Activated CD4-positive, alpha-beta T cell treated with anti-CD3 and anti-CD28 coated beads, Interleukin-2, amount 50 U/mL, for 48 hours (primary cell): ENCODE data around the gene TAF4.
"Not testable (repeated sequence)": the region's sequence is repeated elsewhere in the genome, so short reads cannot be mapped to it uniquely, and the experiment has no call there.

Experiments used
- DNase-seq, 2 experiments: peaks; one replicate each; pipeline ENCODE4 v3.0.0-alpha.2; 2020

TAF4 gene

DNA sequence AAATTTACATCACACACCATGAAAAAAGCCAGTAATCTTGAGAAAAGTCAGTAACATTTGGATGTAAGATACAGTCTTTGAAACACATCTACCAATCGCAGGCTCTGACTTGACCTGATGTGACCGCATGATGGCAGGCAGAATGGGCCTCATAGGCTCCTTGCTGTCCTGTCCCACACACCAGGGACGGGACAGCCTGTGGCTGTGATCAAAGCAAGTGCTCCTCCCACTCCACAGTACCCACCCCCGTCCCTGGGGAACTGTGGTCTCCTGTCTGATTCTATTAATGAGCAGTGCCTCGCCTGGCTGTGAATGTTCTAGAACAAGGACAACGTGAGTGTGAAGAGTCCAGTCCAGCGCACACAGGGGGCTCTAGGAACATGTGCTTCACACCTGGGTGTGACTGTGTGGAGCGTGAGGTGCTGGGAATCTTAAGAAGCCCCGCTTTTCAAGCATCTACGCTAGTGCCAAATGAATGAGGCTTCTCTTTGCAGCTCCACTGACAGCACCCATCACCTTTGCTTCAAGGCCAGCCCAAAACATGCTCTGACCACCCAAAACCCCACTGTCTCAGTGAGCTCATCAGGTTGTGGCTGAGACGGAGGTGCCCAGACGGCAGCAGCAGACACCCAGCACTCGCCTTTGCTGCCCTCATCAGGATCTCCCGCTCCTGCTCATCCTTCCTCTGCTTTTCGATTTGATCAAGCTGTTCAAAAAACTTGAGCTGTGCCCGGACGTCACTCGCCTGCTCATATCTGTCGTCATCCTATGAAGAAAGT, 67.1 kb downstream of the TAF4 start:
- no peak for DNase-seq

DNA sequence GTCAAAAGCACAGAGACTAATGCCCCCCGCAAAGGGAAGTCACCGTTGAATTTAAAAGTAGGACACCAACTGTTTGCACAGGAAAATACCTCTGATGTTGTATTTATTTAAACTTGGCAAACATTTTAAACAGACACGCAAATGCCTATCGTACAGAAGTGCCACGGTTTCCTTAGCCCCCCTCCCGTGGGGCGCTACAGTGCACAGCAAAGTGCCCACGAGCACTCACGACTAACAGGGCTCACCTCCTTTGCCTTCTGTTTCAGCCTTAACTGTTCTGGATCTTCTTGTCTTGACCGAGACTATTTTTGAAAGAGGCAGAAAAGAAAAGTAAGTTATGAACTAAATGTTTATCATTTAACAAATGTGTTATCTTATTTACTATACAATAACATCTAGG, 67.8 kb downstream of the TAF4 start:
- no peak for DNase-seq

DNA sequence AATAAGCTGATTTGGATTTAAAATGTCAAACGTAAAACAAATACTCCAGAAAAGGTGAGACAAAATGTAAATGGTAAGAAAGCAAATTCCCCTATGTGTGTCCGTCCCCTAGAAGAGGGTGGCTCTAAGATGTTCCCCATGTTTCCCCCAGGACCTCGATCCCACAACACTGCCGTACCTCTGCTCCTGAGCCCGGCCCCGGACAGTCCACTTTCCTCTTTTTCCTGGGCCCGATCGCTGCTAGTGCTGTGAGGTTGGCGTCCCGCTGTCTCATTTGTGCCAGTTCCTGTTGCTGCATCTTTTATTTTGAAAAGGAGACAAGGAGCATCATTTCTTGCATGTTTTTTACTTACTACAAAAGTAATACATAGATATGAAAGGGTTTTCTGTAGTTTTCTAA, 68.3 kb downstream of the TAF4 start:
- DNase-seq, result no peak

DNA sequence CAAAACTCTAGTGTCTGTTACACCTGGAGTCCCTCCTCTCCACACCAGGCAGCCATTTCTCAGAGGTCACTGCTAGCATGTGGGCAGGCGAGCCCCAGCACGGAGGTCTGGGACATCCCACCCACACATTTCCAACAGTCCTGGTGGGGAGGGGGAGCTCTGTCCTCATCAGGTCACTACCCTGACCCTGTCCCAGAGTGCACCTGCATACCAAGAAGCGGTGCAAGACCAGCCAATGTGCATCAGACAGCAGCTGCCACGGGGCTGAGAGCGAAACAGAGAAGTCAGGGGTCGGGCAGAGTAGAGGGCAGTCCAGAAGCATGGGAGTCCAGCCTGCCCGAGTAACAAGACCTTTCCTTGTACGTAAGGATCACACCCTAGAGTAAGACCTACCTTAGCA, 71.1 kb downstream of the TAF4 start:
- no peak for DNase-seq

DNA sequence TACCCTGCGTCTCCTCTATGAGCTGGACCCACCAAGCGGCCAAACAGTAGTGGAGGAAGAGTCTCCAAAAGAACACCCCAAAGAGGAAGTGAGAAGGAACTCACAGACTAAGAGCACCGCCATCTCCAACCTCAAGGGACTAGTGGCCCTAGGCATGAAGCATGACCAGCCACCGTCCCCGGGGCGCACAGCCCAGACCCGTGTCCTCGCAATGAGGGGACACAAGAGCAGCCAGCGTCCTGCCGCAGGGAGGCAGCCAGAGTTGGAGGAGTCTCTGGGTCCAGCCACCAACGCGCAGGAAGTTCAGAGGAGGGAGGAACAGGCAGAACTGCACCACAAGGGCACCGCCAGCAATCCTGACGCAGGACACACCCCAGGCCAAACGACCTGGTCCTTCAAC, 72.6 kb downstream of the TAF4 start:
- DNase-seq, result no peak

DNA sequence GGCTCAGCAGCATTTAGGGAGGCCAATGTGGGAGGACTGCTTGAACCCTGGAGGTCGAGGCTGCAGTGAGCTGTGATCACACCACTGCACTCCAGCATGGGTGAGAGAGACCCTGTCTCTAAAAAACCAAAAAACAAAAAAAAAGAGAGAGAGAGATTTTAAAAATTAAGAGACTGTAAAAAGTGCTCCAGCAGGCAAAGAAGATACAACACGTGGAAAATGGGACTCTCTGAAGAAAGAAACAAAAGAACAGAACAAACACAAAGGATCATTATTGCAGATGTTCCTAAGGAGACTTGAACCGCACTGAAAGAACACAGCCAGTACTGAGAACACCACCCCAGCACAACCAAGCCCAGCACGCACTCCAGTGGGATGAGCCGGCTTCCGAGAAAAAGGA, 74.2 kb downstream of the TAF4 start:
- no peak for DNase-seq

DNA sequence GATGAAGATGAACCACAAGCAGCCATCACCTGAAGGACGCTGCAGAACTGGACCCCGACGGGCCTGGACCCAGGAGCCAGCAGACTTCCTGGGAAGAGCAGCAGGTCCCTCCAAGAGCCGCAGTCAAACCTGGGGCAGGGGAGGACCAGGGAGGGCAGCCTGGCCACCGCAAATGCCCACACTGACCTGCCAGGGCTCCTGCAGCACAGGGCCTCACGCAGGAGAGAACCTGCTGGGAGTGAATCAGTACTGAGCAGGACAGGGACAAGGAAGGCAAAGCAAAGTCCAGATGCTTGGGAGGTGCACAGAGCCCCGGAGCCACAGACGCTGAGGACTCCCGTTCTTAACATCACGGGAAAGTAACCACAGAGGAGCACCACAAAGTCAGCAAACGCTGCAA, 75.2 kb downstream of the TAF4 start:
- no peak for DNase-seq

DNA sequence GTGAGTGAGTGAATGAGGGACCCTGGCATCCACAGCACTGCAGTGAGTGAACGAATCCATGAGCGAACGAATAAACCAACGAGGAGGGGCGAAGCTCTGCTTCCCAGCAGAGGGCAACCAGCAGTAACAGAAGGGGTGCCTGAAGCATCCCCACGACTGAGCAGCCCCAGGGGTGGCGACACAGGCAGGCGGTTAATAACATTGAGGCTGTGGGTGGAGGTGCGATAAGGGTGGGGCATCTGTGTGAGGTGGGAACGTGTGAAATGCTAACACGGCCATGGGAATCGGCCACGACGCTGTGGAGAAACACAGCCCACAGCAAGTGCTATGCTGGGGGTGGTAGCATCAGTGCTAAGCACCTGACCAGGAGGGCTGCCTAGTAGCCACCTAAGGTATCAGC, 75.9 kb downstream of the TAF4 start:
- no peak for DNase-seq

DNA sequence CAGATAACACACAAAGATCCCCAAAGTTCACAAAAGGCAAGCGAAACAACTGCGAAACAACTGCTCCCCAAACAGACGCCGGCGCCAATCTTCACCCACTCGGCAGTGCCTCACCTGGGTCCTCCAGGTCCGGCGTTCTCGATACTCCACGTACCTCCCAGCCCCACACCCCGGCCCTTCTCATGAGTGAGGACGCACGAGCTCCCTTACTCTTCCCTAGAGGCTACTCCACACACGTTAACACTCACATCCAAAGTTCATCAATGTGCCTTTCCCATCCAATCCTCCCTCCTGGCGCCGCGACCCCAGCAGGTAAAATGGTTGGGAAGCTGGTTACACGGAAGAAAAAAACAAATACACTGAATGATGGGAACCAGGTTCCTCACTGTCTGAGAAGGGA, 77.0 kb downstream of the TAF4 start:
- no peak for DNase-seq

DNA sequence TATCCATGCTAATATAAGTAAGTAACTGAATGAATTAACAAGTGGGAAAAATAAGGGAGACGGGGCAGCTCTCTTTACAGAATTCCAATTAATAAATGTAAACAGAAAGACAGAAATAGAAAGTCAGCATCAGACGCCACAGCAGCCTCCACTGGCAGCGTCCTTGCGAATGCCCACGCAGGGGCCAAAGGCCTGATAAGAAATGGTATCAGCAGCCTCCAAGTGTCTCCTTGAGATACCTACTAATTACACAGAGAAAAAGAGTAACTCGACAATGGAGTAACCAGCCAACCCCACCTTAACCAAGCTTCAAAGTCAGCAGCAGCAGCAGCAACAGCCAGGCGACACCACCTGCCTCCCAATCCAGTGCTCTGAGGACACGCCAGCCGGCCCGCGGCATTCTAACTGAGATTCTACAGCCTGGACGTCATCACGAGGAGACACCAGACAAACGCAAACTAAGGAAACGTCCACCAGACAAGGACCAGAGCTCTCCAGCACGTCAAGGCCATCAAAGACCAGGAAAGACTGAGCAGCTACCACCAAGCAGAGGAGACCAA, 78.8 kb downstream of the TAF4 start:
- DNase-seq, result no peak

DNA sequence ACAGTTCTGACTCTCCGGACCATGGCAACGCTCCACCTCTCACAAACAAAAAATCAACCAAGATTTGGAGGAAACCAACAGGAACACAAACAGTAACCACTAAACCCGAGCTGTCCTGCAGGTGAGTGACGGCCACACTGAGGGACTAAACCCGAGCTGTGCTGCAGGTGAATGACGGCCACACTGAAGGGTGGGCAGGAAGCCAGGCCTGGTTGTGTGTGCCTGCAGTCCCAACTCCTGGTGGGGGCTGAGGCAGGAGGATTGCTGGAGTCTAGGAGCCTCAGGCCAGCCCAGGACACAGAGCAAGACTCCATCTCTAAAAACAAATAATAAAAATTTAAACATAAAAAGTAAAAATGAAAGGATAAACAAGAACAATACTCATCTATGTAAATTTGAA, 80.6 kb downstream of the TAF4 start:
- DNase-seq, result no peak

DNA sequence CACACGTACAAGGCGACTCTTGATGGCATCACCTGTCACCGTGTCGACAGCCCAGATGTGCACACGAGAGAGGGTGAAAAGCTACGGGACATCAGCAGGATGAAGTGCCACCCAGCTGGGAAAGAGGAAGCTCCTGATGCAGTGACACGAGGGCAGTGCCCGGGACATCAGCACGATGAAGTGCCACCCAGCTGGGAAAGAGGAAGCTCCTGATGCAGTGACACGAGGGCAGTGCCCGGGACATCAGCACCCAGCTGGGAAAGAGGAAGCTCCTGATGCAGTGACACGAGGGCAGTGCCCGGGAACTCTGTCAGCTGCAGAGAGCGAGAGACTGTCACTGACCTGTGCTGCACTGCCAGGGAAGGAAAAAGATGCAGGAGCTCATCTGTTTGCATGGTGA, 81.2 kb downstream of the TAF4 start:
- DNase-seq, result not testable (repeated sequence)

DNA sequence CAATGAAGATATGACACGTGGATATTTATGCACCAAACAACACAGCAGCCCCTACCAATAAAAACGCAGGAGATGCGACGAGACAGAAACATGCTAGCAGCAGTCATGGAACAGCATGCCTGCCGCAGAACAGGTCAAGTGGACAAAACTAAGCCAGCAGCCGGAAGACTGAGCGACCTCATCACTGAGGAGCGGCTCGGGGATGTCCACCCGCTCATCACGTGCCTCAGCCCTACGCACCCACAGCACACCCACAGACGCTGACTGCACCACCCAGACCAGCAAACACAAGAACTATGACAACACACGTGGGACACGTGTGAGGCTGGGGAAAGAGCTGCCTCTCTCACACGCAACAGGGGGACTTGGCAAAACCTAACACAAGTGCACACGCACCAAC, 81.7 kb downstream of the TAF4 start:
- DNase-seq, result no peak

DNA sequence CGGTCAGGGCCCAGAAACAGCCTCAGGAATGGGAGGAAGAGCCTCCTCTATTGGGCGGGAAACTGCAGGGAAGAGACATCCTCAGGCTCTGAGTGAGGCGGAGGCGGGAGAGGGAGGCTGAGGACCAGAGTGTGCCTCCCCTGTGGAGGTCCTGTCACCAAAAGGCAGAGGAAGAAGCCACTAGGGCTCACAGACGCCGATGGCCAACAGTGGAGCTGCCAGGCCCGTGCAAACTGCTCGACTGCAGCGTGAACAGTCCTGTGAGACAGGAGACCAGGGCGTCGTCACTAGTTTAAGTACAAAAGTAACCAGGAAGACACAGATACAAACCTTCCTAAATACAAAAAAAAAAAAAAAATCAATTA, 82.7 kb downstream of the TAF4 start:
- DNase-seq, result no peak

DNA sequence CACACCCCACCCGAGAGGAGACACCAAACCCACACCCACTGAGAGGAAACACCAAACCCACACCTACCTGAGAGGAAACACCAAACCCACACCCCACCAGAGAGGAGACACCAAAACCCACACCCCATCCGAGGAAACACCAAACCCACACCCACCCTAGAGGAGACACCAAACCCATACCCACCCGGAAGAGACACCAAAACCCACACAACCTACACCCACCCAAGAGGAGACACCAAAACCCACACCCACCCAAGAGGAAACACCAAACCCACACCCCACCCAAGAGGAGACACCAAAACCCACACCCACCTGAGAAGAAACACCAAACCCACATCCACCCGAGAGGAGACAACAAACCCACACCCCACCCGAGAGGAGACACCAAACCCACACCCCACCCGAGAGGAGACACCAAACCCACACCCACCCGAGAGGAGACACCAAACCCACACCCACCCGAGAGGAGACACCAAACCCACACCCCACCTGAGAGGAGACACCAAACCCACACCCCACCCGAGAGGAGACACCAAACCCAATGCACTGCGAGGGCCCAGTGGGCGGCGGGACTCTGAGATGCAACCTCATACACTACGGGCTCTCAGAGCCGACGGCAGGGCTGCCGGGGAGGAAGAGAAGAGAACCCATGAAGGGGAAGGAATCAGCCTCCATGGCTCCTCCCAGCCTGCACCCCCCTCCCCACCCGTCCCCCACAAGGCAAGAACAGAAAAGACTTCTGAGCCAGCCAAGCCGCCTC, 83.3 kb downstream of the TAF4 start:
- DNase-seq, result no peak

DNA sequence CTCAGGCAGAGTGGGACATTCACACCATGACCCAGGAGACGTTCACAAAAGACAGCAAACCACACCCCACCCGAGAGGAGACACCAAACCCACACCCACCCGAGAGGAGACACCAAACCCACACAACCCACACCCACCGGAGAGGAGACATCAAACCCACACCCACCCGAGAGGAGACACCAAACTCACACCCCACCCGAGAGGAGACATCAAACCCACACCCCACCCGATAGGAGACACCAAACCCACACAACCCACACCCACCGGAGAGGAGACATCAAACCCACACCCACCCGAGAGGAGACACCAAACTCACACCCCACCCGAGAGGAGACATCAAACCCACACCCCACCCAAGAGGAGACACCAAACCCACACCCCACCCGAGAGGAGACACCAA, 84.0 kb downstream of the TAF4 start:
- not testable (repeated sequence) for DNase-seq

DNA sequence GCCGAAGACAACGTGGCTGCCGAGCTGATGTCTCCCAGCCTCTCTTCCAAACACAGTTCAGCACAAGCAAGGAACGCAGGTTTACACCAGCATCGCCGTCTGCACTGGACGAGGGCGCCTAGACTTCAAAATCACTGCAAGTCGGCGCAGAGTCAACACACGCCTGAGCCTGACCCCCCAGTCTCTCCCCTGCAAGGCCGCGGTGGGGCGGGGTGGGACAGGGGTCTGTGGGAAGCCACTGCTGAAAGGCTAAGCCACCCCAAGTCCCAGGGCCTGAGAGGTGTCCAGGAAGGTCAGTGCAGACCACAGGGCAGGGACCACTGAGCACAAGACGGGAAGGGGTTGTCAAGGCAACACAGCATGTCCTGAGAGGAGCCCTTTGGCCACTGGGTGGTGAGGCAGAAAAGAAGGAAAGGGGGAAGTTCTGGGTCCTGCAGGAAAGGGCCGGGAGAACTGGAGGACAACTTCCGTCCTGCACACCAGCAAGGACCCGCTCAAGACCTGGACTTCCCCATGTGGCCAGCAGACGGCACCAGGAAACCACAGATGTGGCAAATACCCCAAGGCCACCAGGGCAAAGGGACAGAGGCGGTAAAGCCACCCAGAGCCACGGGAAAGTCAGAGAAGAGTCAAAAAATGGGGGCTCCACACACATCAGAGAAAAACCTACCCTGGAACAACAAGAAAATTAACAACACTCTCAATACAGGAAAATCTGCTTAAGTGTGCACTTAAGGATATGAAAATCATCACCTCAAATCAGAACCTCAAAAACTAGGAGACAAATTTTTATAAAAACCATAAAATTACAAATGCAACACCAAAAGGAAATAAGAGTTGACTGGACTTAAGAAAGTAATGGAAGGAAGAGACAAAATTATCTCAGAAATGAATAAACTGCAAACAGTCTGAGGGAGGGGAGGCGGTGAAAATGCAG, 84.8 kb downstream of the TAF4 start:
- DNase-seq, result no peak

DNA sequence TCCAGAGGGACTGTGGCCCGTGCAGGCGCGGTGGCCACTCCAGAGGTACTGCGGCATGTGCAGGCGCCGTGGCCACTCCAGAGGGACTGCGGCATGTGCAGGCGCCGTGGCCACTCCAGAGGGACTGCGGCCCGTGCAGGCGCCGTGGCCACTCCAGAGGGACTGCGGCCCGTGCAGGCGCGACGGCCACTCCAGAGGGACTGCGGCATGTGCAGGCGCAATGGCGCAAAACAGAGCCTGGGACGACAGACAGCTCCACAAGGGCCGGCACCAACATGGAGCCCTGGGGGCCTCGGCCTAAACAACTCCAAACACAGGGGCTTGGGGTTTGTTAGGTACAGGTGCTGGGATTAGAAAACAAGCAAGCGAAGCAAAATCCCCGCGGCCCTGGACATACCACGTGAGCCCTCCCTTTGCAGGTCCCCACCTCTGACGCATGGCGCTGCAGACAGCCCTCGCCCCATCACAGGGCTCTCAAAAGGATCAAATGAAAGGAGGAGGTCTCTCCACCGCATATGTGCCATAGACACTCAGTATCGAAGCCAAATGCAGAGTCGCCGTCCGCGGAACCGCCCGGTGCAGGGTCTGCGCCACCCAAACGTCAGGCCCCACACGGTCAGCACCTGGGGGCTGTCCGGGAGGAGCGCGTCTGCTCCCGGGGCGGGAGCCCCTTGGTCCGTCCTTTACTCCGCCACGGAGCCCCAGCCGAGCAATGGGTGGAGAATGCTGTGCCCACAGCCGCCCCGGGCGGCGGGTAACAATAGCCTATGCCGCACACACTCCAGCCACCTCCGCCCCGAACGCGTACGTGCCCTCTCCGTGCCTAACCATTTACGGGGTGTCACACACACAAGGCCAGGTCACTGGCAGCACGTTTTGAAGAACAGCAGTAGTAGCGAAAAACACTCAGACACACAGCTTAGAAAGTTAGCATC, 85.7 kb downstream of the TAF4 start:
- no peak for DNase-seq

DNA sequence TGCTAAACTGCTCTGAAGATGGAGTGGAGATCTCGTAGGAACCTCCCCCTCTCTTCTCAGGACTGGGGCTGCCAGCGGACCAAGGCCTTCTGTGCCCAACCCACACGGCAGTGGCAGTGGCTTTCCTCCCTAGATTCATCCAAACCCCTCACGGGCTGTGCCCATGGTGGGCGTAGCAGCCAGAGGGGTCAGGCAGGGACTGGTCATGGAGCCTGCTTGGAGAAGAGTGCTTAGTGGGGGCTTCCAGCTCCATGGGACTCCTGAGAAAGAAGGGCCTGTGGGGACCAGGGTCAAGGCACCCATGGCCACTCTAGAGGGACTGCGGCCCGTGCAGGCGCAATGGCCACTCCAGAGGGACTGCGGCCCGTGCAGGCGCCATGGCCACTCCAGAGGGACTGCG, 86.6 kb downstream of the TAF4 start:
- no peak for DNase-seq

DNA sequence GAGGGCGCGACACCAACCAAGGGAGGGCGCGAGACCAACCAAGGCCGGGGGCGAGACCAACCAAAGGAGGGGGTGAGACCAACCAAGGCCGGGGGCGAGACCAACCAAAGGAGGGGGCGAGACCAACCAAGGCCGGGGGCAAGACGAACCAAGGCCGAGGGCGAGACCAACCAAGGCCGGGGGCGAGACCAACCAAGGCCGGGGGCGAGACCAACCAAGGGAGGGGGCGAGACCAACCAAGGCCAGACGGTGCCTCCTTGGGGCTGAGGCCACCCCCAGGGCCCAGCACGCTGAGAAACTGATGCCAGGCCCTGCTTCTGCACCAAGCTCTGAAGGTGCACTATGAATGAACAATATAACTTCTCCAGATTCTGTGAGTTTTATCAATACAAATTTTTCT, 87.2 kb downstream of the TAF4 start:
- no peak for DNase-seq

DNA sequence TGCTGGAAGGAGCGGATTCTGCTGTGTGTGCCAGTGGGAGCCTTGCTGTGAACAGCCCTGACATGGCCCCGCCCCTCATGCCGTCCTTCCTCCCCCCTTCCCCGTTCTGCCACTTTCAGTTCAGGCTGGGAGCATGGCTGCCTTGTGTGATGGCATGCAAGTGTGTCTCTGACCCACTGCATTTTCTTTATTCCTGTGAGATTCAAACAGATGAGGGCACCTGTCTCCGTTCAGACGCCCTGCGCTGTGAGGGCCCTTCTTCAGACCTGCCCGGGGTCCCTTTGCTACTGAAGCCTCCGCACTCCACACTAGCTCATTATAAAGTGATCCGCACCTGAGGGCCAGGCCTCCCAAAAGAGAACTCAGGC, 88.3 kb downstream of the TAF4 start:
- DNase-seq, result no peak
